Lower lobe of right lung (tissue), 2 donors: ENCODE results near the gene EMID1. TPM values are rescaled to one million over a fixed set of nuclear protein-coding genes. Genes with fewer than 3 reads are reported as not detected.

Source experiments
- ATAC-seq, 2 donors: fragments of 200-7000 bp; cut with Tn5 transposase; one replicate each; pipeline ENCODE4 v1.9.1; 2020 to 2022; ENCODE audit warnings: mild to moderate bottlenecking in 2 of 2, moderate library complexity in 2 of 2
- DNase-seq: peaks from one replicate; pipeline ENCODE4 v3.0.0-alpha.2; 2020
- H3K27ac ChIP-seq: fragments of 200-600 bp; one replicate; pipeline ENCODE4 v1.8.0; 2022
- H3K27me3 ChIP-seq: fragments of 200-600 bp; one replicate; pipeline ENCODE4 v1.8.0; 2022; ENCODE audit warnings: low read depth
- H3K36me3 ChIP-seq: fragments of 200-600 bp; one replicate; pipeline ENCODE4 v1.8.0; 2022; ENCODE audit warnings: mild to moderate bottlenecking
- H3K4me1 ChIP-seq: fragments of 200-600 bp; one replicate; pipeline ENCODE4 v1.8.0; 2022
- H3K4me3 ChIP-seq: fragments of 200-600 bp; one replicate; pipeline ENCODE4 v1.8.0; 2022; ENCODE audit warnings: mild to moderate bottlenecking
- H3K9me3 ChIP-seq: fragments of 200-600 bp; one replicate; pipeline ENCODE4 v1.8.0; 2022
- CTCF ChIP-seq: fragments of 200-600 bp; IDR thresholded peaks from one replicate; pipeline ENCODE4 v1.8.0; 2022; ENCODE audit warnings: antibody characterized with exemption, mild to moderate bottlenecking
- intact Hi-C: fragments of 100-400 bp; cut with DNase I; formaldehyde crosslinking; loops from one replicate; pipeline ENCODE4 v1.11.0; 2022
- total RNA-seq: library from RNA; stranded (reverse); fragmentation: NEBNext Ultra II Directional; extraction: Animal tissue kit (Norgen Biotek cat#: 25700); gene quantifications from one replicate; pipeline ENCODE4 v1.2.1, GENCODE V29; 2021
- donor health status: DM: no; HTN: yes; CAD: no; lungs with severe emphysema.

Gene EMID1
- total RNA-seq, 1 donor from 2014 or later, result 8.2 TPM

GRCh38 chr22:29308148-29308790 is 102.6 kb downstream of the EMID1 start:
- H3K36me3 ChIP-seq, result peaks cover 6% of the 10 kb centered on the region
- no peak for TF ChIP-seq CTCF
- H3K27me3 ChIP-seq, result peaks cover 4% of the 10 kb centered on the region
- no peaks in the 10 kb centered on the region for H3K9me3 ChIP-seq
- ATAC-seq, result no peak
- H3K4me1 ChIP-seq, result peaks cover 68% of the 10 kb centered on the region
- DNase-seq, result no peak
- intact Hi-C loops, result no loop called here
- peak overlapping the region; percentile 91 for H3K4me3 ChIP-seq
- peak overlapping the region; percentile 90 for H3K27ac ChIP-seq

DNA sequence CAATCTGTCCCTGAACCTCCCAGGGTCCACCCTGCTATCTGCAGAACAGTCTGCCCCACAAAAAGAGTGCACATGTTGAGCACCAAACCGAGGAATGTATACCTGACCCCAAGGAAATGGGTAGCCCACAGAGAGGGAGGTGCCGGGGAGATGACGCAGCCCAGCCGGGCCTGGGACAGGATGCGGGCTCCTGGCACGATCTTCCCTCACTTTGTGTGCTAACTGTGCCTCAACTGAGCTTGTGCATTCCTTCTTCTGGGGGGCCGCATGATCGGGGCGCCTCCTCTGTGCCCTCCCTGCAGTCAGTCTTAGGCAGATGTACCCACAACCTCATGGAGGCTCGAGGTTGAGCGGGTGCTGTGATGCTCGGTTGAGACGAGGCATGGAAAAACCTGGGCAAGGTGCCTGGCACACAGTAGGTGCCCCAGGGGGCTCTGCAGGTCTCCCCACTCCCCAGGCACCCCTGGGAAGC is 103.1 kb downstream of the EMID1 start:
- peak overlapping the region; percentile 91 for H3K4me3 ChIP-seq
- intact Hi-C loops, result no loop called here
- H3K4me1 ChIP-seq, result peaks cover 70% of the 10 kb centered on the region
- TF ChIP-seq CTCF, result no peak
- DNase-seq, result no peak
- peaks cover 6% of the 10 kb centered on the region for H3K36me3 ChIP-seq
- ATAC-seq, result no peak
- peak overlapping the region; percentile 90 for H3K27ac ChIP-seq
- no peaks in the 10 kb centered on the region for H3K9me3 ChIP-seq
- peaks cover 10% of the 10 kb centered on the region for H3K27me3 ChIP-seq

Other genes with a start within 250 kb of the EMID1 start
- gene C22orf31, start 144.1 kb upstream of the EMID1 start, total RNA-seq, result not detected
- gene KREMEN1, start 132.9 kb upstream of the EMID1 start, total RNA-seq, result 23.5 TPM
- 16.4 TPM for gene RHBDD3, start 62.1 kb downstream of the EMID1 start, total RNA-seq
- 159 TPM for gene EWSR1, start 62.4 kb downstream of the EMID1 start, total RNA-seq
- gene GAS2L1, start 100.8 kb downstream of the EMID1 start, total RNA-seq, result 29.9 TPM
- gene RASL10A, start 109.8 kb downstream of the EMID1 start, total RNA-seq, result 0.83 TPM
- gene AP1B1, start 182.7 kb downstream of the EMID1 start, total RNA-seq, result 70.3 TPM
- gene RFPL1, start 232.7 kb downstream of the EMID1 start, total RNA-seq, result not detected